Activated T-helper 1 cell treated with Interleukin-2 at 50 U/mL for 16 hours (primary cell): ENCODE measurements around the gene C1orf21.

Experiments
- DNase-seq: peaks from one replicate; pipeline ENCODE4 v3.0.0-alpha.2; 2020; ENCODE audit warnings: low read depth

C1orf21 gene

DNA sequence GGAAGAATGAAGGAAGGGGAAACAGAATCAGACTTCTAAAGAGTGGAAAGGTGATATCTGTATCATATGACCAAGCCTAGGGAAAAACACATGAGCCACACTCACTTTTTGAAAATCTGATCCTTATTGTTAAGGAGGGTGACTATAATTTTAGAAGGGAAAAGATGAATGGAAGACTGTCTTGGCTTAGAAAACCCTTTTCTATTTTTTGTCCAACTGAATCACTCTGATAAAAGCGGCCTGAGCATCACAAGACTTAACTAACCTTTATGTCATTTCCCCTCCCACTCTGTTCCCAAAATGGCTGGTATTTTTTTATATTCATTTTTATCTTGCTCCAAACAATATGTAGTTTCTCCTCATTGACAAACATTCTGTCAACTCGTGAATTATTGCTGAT is 169.8 kb downstream of the C1orf21 start:
- DNase-seq, result no peak

DNA sequence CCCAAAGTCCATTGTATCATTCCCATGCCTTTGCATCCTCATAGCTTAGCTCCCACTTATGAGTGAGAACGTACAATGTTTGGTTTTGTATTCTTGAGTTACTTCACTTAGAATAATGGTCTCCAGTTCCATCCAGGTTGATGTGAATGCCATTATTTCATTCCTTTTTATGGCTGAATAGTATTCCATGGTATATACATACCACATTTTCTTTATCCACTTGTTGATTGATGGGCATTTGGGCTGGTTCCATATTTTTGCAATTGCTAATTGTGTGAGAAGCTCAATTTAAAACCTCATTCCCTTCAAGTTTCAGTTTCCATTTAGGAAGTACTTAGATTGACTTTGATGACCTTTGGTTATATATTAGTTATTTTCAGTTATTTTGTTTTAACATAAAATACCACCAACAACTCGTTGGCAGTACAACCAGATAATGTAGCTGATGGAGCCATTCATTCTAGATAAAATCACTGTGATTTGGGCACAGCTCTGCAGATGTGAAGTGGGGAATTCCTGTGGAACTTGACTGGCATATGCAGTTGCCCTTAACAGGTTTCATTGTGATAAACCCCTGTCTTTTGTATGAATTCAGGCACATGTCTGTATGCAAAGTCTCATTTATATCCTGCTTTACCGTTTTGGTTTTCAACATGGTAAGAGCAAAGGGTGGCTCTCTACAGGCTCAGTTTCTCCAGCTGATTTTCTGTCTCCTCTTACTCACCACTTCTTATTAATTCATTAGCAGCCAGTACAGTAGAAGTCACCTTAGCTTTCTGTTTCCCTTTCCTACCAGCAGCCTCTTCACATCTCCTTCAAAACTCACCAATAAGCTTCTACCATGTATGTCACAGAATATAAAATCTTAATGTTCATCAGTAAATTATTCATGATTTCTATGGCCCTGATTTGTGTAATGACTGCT is 170.9 kb downstream of the C1orf21 start:
- no peak for DNase-seq

DNA sequence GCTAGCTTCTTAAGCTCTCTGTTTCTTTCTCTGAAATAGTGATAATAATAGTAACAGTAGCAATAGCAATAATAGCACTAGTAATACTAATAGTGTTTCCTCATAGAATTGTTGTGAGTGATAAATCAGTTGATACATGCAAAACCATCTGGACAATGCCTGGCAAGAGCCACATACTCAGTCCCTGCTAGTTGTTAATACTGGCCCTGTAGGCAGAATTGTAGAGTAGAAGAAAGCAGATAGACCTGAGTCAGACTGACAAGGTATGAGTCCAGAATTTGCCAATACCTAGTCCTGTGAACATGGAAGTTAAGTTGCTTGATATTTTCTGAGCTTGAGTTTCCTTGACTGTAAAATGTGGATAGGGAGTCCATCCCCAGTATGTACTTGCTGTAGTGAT is 171.9 kb downstream of the C1orf21 start:
- no peak for DNase-seq

DNA sequence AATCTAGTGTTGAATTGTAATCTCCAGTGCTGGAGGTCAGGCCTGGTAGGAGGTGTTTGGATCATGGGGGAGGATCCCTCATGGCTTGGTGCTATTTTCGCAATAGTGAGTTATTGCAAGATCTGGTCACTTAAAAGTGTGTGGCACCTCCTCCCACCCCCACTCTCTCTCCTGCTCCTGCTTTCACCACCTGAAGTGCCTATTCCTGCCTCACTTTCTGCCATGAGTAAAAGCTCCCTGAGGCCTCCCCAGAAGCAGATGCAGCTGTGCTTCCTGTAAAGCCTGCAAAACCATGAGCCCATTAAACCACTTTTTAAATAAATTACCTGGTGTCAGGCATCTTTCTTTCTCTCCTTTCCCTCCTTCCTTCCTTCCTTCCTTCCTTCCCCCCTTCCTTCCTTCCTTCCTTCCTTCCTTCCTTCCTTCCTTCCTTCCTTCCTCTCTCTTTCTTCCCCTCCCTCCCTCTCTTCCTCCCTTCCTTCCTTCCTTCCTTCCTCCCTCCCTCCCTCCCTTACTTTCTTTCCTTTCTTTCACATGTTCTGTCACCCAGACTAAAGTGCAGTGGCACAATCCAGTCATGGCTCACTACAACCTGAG is 172.4 kb downstream of the C1orf21 start:
- DNase-seq, result no peak

DNA sequence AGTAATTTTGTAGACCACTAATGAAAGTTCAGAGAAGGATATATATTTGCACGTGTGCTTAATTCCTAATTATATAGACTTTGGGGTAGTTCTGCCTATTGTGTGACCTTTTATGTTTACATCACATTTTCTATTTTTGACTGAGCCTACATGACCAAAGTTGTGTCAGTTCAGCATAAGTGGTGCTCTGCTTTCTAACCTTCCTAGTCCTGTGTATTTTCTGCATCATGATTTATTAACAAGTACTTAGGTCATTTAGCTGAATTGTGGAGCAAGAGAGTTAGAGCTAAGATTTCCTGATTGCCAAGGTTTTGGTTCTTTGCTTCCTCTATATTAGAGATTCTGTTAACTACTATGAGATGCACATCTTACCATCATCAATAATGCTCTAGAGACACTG is 176.0 kb downstream of the C1orf21 start:
- DNase-seq, result no peak

DNA sequence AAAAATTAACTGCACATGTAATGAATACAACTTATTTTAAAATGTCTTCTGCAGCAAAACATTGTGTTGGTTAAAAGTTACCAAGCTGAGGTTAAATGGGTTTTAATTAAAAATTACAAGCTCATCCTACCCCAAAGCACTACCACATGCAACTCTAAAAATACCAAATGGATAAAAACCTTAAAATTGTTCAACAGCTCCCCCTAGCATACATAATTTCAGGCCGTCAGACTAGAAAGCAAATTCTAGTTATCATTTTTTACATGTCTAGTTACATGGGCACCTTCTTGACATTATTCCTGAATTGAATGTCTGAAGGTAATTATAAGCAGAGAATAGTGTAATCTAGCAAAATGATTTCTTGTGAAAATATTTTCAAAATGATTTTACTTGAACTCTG is 176.5 kb downstream of the C1orf21 start:
- no peak for DNase-seq

DNA sequence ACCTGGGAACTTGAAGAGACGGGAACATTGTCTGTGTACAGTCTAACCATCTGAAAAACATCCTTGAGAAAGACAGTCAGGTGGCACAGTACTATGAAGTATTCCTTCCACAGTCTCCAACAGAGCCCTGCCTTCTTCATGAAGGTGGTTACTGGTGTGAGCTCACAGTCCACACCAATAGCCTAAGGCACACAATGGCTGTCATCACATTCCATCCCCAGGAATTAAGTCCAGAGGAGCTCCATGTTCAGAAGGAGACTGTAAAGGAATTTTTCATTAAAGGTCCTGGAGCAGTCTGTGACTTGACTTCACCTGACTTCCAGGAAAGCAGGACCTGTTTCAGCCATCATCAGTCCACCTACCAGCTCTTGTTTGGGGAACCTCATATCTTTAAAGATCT is 180.2 kb downstream of the C1orf21 start:
- DNase-seq, result no peak

DNA sequence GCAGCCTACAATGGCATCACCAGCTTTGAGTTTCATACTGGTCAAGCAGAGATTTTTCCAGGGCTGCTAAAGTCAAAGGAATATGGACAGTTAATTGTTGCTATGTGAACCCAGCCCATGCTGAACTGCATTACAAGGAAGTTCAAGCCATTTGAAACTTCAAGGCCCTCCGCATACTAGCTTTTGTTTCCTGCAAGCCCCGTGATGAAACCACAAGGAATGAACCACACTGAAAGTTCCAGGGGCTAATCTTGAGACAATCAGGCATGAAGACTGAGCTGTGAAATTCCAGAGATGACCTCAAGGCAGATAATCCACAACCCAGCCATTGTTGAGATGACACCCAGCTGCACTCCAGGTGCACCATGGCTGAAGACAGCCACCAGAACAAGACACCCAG is 180.8 kb downstream of the C1orf21 start:
- DNase-seq, result no peak

DNA sequence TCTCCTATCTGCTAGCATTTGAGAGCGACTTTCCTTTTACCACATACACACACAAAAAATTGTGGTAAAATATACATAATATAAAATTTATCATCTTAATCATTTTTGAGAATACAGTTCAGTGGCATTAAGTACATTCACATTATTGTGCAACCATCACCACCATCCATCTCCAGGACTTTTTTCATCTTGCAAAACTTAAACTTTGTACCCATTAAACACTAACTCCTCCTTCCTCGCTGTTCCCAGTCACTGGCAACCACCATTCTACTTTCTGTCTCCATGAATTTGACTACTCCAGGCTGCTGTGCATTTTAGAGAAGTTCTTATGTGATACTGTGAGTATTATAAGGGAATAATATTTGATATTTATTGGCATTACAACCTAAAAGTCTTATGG is 181.3 kb downstream of the C1orf21 start:
- DNase-seq, result no peak

DNA sequence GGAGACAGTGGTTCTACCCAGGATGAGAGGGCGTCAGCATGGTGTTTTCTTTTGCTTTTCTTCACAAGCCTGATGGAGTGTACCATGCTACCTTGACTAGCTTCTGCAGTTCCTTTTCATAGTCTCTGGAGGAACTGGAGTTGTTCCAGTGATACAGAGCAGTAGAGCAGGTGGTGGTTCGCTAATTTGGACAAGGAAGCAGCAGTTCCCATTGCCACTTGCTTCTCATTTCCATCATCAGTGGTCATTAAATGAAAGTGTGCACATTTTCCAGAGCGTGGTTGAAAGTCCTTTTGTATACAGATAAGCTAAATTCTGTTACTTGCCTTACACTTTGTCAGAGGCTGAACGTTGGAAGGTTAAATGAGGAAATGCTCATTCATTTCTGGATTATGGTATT is 182.3 kb downstream of the C1orf21 start:
- DNase-seq, result no peak

DNA sequence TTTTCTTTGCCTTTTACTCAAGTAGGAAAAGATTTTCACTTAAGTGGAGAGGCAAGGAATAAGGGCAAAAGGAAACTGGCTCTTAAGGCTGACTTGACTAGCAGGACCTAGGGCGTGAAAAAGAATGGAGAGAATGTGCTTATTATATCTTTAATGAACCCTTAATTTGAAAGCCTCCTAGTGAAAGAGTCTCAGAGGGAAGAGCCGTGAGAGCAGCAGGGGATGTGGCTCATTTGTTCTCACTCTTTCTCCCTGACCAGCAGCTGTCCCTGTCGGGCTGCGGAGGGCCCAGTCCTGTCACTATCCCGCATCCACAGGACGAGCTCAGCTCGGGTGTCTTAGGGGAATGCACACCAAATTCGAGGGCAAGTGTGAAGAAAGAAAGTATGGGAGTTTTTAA is 187.8 kb downstream of the C1orf21 start:
- DNase-seq, result no peak

DNA sequence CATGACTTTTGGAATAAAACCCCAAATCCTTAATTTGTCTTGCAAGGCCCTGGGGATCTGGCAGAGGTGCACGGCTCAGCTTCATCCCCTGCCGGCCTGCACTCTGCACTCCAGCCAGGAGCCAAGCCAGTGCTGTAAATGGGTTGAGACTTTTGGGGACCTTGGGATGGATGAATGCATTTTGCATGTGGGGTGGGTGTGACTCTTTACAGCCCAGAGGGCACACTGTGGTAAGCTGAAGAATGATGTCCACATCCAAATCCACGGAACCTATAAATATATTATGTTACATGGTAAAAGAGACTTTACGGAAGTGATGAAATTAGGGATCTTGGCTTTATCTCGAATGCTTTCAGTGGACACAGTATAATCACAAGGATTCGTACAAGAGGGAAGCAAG is 190.0 kb downstream of the C1orf21 start:
- no peak for DNase-seq

DNA sequence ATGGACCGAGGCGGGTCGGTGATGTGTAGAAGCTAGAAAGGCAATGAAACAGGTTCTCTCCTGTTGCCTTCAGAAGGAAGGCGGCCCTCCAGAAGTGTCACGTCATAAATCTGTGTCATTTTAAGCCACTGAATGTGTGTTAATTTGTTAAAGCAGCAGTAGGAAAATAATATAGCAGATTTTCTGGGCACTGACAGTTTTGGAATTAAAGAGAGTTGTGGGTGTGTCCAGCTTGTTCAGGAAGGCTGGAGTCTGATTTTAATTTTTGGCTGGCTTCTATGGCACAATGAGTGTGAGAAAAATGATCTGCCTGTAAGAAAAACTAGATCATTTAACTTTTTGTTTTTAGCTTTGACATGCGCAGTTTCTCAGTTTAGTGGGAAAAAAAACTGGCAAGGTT is 190.5 kb downstream of the C1orf21 start:
- DNase-seq, result no peak

DNA sequence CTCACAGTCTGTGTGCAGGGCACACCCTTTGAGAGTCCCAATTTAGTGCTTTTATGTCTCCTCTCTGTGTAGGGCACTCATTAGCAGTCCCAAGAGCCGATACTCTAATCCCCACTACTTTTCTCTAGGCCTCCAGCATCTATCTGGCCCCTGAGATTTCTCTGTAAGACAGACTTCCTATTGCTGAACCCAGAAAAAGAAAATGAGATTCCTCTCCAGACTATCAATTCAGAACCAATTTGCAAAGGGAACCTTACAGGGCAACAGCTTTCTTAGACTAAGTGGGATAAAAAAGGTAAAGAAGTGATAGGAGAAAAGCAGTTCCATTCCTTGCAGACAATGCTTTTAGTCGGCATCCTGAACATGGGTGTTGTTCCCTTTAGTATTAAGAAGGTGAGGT is 195.6 kb downstream of the C1orf21 start:
- DNase-seq, result no peak

DNA sequence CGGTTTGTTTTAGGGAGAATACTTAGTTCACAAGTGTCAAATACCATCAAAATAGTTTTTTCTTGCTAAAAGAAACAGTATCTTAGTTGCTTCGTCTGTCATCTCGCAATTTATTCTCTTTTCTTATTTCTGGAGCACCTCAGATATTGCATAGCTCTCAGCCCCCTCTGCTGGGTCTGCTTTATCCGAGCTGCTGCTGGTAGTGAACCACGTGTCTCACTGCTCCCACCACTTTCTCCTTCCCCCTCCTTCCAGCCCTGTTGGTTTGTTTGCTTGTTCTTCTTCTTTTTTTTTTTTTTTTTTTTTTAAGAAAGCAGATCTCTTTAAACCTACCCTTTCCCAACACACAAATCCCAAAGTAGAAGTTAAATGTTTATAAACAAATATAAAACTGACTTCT is 197.0 kb downstream of the C1orf21 start:
- DNase-seq, result no peak

DNA sequence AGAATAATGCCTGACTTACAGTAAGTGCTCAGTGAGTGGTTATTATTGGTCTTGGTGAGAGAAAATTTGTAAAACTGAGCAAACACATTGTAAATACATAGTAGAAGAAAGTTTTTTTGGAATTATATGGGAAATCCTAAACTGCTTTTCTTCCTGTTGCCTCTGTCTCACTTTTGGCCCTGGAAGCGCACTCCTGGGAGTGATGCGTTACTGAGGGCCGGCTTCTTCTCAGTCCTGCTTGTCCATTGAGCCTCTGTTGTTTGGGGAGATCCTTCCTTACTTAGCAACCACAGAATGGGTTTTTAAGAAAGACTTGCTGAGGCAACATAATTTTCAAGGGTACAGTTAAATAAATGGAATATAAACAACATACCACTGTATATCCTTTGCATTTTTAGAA is 201.9 kb downstream of the C1orf21 start:
- no peak for DNase-seq

DNA sequence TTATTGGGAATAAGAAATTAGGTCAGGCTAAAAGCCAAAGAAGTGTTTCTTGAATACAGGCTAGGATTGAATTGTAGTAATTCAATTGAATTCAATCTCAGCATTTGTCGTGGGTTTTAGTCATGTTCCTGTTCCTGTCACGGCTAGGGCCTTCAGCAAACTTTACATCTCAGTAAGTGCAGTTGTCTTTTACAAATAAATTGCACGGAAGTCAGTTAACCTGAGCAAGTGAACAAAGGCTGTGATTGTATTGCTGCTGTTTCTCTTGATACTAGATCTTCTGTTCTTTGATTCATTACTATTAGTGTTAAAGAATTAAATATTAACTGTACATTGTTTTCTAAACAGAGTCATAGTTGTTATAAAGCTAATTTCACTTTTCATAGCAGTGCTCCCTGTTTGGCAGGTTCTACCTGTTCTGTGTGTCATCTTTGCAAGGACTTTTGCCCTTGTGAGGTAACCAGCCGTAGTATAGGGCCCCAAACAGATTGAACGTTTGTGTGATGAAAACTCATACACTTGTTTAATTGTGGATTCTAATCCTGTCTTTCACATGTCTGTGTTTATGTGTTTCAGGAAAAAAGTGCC is 203.4 kb downstream of the C1orf21 start:
- no peak for DNase-seq

DNA sequence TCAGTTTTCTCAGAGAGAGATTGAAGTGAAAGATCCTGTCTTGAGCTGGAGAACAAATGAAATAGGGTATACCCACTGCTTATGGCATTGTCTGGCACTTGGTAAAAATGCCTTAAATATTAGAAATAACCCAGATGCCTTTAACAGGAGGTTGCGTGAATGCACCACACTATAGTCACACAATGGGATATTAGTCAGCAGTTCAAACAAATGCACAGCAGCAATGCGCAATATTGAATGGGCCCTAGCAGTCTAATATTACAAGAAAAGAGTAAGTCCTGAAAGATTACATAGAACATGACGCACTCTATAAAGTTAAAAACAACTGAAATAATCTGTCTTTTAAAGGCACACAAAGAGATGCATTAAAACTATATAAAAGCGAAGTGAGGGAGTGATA is 206.8 kb downstream of the C1orf21 start:
- no peak for DNase-seq

DNA sequence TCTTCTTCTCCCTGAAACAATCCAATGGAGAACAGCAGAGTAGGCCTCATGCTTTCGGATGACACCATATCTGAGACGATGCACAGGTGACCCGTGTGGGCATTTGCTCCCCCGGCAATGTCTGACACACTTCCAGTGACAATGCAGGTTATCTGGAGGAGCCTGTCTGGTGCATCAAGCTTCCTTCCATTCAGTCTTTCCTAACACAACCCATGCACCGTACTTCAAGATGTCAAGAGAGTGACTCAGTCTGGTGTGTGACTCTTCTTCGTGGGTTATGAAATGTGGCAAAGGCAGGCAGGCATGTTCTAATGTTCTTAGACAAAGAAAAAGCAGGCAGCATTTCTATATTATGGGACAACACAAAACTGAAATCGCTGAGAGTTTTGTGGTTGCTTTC is 208.8 kb downstream of the C1orf21 start:
- DNase-seq, result no peak

DNA sequence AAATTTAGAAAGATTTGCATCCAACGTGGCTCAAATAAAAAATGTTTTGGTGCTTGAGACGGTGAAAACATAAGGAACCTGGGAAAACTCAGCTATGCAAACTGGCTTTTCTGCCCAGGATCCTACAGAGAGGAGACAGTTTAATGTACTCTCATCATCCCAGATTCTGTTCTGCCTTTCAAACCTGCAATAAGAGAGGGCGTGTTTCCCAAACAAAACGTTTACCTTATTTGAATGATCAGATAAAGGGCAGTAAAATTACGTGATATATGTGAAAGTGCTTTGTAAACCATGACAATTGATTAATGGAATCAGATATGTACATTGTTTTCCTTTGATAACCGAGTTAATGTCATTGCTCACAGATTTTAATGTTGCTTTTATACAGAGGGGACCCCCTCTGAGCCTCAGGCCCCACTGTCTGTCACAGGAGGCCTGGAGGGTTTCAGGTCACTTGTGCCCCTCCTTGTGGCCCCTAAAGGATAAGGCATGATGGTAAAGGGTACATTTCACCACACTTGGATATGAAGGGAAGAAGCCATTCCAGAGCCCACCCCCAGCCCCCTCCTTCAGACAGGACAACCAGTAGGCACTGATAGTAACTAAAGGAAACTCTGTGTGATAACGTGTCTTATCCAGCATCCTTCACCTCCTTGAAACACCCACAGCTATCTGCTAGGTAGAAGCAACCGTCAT is 210.3 kb downstream of the C1orf21 start:
- DNase-seq, result no peak

DNA sequence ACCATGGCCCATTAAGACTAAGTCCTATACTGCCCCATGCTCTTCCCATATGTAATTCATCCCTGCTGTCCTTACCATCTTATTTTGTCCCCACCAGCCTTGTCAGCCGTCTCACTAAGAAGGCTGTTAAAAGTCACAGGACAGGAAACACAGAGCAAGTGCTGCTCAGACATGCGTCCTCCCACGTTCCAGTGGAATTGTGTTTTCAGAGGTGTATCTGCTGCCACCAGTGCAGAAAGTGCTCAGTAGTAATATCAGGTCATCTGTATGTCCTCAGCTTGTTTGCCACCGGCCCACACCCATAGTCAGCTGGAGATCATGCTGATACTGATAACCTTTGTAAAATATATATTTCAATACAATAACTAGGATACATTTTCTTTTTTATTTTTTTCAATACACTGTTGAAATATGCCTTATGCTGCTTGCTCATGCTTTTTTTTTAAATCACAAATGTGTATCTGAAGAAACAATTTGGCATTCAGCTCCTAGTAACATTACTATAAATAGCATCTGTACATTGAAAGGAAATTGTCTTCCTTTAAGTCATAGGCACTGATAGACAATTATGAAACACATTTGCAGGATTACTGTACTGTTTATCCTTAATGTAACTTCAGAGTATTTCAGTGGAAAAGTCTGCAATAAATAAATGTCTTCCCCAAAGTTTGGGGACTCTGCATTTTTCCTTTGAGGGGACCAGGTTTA is 211.0 kb downstream of the C1orf21 start:
- no peak for DNase-seq
